Right lung (tissue), 5 donors: ENCODE data around the gene F7. TPM values are rescaled to one million over a fixed set of nuclear protein-coding genes. Genes with fewer than 3 reads are reported as not detected.
A peak's percentile ranks its signal among the peaks of the same experiment; 100 is the strongest.
"Not testable (repeated sequence)": the region's sequence is repeated elsewhere in the genome, so short reads cannot be mapped to it uniquely, and the experiment has no call there.

ENCODE experiments used
- DNase-seq, 2 donors: peaks; one replicate each; pipeline ENCODE4 v3.0.0-alpha.2; 2013
- polyA plus RNA-seq, 5 donors: library from polyadenylated mRNA; unstranded; fragments of 120-200 nt; gene quantifications; one replicate each; pipeline versions ENCODE4 v1.2.1 to v1.2.3, GENCODE V29; 2013; ENCODE audit warnings: inconsistent platforms in 1 of 5, low replicate concordance in 1 of 5; ENCODE audit not compliant: insufficient read length in 5 of 5, insufficient read depth in 1 of 5

The F7 gene
- polyA plus RNA-seq, 5 donors, result 0.40 to 1.5 (median 0.89) TPM

GRCh38 chr13:113070855-113071254 lies 34.7 kb upstream of the F7 start:
- no peak for DNase-seq

GRCh38 chr13:113072376-113072775 lies 33.2 kb upstream of the F7 start:
- DNase-seq, result no peak

GRCh38 chr13:113073942-113074341 lies 31.6 kb upstream of the F7 start:
- no peak for DNase-seq

DNA sequence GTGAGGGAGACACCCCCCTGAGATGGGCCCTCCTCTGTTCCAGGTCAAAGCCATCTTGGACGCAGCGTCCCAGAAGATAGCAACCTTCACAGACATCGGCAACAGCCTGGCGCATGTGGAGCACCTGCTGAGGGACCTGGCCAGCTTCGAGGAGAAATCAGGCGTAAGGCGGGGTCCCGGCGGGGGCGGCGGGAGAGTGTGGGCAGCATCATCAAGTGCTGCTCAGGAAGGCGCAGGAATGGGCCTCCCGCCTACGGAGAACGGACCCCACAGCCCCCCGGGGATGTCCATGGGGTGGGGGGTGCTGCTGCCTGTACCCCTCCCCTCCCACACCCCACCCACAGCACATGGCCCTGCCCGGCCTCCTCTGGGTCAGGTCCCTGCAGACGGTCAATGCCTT lies 31.2 kb upstream of the F7 start:
- no peak for DNase-seq

- no peak for DNase-seq
These were observed 30.7 kb upstream of the F7 start for GRCh38 chr13:113074876-113075275.

DNA sequence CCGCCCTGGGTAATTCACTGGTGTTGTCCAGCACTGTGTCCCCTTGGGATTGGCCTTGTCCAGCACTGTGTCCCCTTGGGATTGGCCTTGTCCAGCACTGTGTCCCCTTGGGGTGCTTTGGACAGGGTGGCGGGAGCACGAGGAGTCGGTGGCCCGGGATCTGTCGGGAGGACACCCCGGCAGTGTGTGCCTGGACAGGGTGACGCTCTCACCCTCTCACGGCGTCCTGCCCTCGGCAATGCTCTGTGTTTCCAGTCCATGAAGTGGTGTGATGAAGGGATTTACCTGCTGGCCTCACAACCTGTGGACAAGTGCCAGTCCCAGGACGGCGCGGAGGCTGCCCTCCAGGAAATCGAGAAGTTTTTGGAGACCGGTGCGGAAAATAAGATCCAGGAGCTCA lies 29.9 kb upstream of the F7 start:
- DNase-seq, result no peak

DNA sequence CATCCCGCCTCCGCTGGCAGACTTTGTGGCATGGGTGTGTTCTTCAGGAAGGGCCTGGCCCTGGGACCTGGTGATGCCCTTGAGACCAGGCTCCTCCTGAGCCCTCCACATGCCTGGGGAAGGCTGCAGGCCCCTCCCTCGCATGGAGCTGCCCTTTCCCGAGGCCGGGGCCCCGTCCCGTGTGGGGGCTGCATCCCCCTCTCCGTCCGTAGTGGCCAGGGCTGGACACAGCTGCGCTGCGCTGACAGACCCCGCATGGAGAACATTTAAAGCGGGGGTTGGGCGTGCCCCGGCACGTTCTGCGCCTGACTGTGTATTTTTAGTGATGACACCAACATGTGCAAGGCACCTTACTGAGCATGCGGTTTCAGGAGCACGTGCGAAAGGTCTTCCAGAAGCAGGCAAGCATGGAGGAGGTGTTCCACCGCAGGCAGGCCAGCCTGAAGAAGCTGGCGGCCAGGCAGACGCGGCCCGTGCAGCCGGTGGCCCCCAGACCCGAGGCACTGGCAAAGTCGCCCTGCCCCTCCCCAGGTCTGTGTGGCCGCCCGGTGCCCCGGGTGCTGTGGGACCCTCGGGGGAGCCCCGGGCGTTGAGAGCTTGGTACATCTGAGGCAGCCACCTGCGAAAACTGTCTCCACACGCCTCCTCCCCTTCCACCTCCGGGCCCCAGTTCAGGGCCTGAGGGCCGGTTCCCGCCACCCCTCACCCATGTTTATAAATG lies 28.8 kb upstream of the F7 start:
- no peak for DNase-seq

DNA sequence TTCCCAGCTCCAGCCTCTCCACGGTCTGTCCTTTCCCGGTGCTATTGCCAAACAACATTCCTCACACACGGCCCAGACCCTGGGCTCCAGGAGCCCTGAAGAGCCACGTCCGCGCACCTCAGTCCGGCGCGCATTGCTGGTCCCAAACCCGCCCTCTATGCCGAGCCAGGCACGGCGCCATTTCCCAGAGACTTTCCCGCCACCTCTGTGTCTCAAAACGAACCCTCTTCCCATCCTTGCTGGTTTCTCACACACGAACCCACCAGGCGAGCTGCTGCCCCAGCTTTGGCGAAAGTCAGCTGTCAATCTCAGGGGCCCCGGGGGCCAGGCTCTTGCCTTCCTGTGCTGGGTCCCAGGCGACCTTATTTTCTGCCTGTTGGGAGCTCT lies 28.0 kb upstream of the F7 start:
- no peak for DNase-seq

DNA sequence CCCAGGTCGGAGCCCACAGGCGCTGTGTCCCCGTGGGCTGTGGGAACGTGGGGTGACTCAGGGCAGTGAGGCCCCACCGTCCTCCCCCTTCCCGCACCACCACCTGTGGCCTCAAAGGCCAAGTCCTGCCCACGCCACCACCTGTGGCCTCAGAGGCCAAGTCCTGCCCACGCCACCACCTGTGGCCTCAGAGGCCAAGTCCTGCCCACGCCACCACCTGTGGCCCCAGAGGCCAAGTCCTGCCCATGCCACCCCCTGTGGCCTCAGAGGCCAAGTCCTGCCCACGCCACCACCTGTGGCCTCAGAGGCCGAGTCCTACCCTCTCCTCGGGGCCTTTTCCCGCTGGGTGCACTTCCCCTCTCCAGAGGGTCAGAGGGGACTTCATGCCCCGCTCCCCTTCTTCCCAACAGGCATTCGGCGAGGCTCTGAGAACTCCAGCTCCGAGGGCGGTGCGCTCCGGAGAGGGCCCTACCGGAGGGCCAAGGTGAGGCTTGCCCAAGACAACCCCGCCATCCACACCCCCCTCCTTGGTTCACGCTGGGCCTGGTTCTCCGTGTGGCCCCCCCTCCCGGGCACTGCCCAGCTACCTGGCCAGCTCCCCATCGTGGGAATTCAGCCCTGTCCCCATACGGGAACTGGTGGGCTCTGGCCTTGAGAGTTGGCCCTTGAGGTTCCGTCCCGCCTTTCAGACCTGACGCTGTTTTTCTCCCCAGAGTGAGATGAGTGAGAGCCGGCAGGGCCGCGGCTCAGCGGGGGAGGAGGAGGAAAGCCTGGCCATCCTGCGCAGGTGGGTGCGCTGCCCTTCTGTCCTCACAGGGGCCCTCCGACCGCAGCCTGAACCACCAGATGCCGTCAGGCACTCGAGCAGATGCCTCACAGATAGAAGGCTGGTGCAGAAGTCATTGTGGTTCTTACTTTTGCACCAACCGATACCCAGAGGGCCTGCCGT lies 27.4 kb upstream of the F7 start:
- DNase-seq, result no peak

DNA sequence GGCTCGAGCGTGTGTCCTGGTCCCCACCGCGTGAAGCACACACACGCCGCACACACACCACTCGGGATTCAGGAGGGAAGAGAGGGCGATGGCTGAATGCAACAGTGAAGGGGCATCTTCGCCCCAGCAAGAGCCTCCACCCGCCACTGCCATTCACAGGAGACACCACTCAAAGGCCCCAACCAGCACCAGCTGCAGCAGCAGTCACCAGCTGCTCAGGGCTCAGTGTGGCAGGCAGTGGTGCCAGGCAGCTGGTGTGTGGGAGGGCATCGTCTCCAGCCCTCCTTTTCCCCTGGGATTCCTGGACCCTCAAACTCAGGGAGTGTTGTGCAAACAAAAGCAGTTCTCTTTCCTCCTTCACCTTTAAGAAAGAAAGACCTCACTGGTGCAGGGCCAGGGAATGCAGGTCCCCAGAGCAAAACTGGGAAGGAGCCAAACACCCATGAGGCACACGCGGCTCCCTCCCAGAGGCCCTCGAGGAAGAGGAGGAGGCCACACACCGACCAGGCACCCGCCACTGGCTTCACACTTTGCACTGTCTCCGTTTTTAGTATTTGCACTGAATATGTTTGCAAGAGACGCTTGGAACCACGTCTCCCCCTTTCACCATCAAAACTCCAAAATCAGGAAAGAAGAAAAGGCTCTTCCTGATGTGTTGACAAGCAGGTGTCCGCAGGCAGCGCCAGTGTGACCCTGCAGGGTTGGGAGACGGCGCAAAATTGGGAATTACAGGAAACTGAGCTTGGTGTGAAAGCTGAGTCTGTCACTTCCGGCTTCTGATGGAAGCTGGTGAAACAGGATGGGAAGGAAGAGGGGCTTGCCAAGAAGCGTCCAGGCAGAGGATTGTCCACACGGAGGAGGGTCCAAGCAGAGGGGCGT lies 26.4 kb upstream of the F7 start:
- DNase-seq, result no peak

- DNase-seq, result not testable (repeated sequence)
These were observed 25.9 kb upstream of the F7 start for GRCh38 chr13:113079781-113080080.

- DNase-seq, result no peak
These were observed 25.2 kb upstream of the F7 start for GRCh38 chr13:113080361-113080831.

- DNase-seq, result no peak
These were observed 24.6 kb upstream of the F7 start for GRCh38 chr13:113080901-113081521.

DNA sequence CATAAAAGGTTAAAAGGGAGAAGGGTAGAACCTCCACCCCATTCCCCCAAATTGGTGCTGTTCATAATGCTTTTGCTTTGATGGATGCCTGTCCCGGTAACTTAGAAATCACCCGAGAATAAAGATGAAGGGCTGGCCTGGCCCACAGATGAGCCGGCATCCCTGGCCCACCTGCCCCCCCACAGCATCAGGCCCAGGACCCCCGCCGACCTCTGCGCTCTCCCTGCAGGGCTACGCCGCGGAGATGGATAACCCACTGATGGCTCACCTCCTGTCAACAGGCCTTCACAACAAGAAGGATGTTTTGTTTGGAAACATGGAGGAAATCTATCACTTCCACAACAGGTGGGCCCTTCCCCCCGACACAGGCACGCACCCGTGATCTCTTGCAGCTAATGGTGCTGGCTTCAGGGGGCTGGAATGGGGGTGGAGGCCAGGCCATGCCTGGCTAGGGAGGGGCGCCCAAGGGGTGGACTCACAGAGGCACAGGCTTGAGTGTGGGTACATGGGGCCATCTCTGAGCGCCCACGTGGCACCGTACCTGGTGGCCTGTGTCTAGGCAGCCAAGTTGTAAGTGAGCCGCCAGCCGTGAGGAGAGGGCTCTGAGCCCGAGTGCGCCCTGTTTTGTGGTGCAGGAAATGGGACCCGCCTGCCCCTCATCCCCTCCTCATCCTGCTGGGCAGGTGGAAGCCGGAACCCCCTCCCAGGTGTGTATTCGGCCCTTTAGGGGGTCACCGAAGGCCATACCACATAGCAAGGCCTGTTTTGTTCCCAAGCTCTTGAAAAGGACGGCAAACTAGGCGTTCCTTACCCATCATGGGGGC lies 23.2 kb upstream of the F7 start:
- DNase-seq, result no peak

- no peak for DNase-seq
These were observed 22.6 kb upstream of the F7 start for GRCh38 chr13:113083022-113083373.

- DNase-seq, result peak; percentile 55 to 58
These were observed 22.1 kb upstream of the F7 start for GRCh38 chr13:113083402-113084061.

DNA sequence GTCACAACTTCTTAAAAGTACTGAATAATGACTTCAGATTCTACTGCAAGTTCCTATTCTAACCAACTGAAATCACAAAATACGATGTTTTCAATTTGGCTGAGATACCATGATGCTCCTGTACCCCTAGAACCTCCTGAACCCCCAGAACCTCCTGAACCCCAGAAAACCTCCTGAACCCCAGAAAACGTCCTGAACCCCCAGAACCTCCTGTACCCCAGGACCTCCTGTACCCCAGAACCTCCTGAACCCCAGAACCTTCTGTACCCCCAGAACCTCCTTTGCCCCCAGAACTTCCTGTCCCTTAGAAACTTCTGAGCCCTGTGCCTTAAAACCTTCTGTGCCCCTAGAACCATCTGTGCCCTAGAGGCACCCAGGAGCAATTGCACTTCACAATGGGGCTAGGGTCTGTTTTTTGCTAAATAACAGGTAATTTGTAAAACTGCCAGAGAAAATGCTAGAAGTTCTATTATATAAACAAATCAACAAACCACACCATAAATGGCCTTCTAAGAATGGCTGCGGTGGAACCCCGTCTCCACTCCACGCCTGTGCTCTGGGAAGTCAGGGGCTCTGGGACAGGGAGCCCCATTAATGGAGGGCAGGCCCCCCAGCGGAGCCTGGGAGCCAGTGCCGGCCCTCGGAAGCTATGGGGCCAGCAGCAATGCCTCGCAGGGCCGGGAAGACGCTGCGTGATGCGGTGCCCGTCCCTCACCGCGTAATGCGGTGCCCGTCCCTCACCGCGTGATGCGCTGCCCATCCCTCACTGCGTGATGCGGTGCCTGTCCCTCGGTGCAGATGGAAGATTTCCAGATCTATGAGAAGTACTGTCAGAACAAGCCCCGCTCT lies 21.3 kb upstream of the F7 start:
- no peak for DNase-seq

- no peak for DNase-seq
These were observed 20.5 kb upstream of the F7 start for GRCh38 chr13:113084943-113085540.
